Measurements from ENCODE around the gene WBP2. TPM values are rescaled to one million over a fixed set of nuclear protein-coding genes. Genes with fewer than 3 reads are reported as not detected.

WBP2 gene
- total RNA-seq, 3 donors from 2014 or later: 99.1 to 114 (median 99.8) TPM

DNA sequence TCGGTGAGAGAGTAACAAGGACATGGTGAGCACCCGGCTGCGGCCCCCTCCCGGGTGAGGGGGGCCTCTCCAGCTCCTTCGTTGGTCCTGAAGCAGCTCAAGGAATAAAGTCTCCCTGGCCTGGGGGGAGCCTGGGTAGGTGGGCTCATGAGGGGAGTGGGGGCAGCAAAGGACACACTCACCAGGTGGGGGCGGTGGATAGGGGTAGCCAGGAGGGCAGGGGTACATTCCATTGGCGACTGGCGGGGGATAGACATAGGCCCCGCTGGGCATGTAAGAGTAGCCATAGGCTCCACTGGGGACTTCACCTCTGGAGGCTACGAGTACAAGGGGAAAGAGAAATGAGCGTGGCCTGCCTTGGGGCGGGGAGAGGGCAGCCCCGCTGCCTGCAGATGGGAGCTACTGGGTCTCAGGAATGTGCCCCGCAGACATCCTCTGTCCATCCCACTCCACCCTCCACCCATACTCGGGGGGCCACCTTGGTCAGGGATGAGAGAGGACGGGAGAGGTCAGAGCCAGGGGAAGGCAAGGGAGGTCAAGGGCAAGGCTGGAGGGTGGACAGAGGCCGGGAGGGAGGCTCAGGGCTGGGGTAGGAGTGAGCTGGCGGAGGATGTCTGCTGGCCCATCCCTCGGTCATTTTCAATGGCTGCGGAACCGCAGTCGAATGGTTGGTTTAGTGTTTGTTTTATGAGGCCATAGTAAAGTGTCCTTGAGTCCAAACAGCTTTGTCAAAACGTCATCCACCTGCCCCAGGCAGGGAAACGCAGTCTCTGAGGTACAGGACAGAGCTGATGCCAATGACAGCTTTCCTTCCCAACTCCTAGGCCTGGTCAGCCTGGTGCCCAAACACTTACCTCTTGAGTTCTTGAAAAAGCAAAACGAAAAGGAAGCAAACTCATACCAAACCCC lies 7.3 kb downstream of the WBP2 start:
- no peak for ATAC-seq
- Histone ChIP-seq H3K4me3 (no peak overlapping the region), H3K4me1 (ENCODE audit: low read depth) (peaks cover 31% of the 10 kb centered on the region), H3K9me3 (no peaks in the 10 kb centered on the region), H3K36me3 (ENCODE audit: low read depth) (peaks cover 2% of the 10 kb centered on the region)
- intact Hi-C loops (cut with DNase I, micrococcal nuclease): no loop called here
- peak in 1 of 3 donors; percentile 50 for DNase-seq
- TF ChIP-seq, protein P1, sequence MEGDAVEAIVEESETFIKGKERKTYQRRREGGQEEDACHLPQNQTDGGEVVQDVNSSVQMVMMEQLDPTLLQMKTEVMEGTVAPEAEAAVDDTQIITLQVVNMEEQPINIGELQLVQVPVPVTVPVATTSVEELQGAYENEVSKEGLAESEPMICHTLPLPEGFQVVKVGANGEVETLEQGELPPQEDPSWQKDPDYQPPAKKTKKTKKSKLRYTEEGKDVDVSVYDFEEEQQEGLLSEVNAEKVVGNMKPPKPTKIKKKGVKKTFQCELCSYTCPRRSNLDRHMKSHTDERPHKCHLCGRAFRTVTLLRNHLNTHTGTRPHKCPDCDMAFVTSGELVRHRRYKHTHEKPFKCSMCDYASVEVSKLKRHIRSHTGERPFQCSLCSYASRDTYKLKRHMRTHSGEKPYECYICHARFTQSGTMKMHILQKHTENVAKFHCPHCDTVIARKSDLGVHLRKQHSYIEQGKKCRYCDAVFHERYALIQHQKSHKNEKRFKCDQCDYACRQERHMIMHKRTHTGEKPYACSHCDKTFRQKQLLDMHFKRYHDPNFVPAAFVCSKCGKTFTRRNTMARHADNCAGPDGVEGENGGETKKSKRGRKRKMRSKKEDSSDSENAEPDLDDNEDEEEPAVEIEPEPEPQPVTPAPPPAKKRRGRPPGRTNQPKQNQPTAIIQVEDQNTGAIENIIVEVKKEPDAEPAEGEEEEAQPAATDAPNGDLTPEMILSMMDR (IDR thresholded peaks at IDR 0.05): no peak

DNA sequence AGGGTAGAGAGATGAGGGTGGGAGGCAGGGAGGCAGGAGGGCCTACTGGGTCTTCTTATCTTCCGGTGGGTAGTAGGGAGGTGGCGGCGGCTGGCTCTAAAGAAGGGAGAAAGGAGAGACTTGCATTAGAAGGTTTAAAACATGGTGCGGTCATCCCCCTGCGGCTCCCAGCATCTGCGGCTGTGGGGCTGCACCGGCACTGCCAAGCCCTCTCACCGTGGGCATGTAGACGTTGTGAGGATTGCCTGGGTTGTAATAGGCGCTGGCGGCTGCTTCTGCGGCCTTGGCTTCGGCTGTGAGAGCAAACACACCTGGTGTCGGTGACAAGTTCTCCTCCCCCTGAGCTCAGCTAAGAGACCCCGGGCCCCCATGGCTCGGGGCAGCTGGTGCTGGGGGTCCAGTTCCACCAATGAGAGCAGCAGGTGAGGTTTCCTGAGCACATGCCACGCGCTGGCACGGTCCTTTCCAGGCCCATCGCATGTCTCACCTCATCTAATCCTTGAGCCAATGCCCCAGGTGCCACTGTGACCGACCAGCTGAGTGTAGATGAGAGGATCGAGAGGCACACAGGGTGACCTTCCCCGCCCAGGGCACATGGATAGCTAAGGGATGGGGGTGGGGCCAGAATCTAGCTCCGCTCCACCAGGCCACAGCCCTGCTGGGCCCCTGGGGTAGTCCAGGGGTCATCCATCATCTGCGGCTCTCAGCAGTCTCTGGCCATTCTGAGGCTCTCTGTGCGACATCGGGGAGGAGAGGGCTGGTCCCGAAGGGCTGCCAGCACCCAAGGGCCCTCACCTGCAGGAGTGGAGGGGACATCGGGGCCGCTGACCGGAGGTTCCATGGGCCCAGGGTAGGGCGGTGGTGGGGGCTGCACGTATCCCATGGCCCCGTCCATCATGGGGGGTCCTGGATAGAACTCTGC lies 8.2 kb downstream of the WBP2 start:
- Histone ChIP-seq H3K4me1 (ENCODE audit: low read depth) (peaks cover 31% of the 10 kb centered on the region), H3K36me3 (ENCODE audit: low read depth) (peaks cover 2% of the 10 kb centered on the region), H3K9me3 (no peaks in the 10 kb centered on the region), H3K4me3 (no peak overlapping the region)
- no peak for ATAC-seq
- peak in 1 of 3 donors; percentile 57 for DNase-seq
- TF ChIP-seq, protein P1 (IDR thresholded peaks at IDR 0.05): no peak
- intact Hi-C loops (cut with DNase I, micrococcal nuclease): no loop called here

DNA sequence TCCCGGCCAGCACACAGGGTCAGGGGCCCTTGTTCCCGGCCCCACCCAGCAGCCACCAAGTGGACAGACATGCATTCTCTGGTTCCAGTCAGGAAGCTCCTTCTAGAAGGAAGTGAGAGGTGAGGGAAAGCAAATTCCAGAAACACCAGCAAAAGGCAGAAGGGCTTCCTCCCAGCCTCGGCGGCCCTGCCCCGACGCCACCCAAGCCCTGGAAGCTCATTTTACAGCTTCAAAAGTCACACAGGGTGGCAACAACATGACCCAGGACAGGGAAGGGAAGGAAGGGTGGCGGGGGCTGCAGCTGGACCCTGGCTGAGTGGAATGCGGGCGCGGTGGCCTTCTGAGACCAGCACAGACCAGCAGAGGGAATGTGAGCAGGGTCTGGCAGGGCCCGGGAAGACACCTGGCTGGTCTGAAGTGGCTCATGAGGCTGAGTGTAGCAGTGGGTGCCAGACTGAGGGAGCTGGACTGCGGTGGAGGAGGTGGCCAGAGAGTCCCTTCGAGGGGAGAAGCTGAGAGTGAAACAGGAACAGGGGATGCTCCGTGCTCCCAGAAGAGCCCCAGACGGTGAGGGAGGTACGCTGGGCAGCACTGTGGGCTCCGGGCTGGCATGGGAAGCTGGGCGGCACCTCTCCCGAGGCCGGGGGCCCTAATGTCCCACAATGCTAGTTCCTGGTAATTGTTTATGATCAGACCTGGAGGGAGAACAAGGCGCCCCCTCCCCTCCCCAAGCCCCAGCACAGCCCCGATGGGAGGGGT lies 9.0 kb downstream of the WBP2 start:
- Histone ChIP-seq H3K9me3 (no peaks in the 10 kb centered on the region), H3K4me3 (no peak overlapping the region), H3K4me1 (ENCODE audit: low read depth) (peaks cover 31% of the 10 kb centered on the region), H3K36me3 (ENCODE audit: low read depth) (peaks cover 2% of the 10 kb centered on the region)
- DNase-seq (peak in 2 of 3 donors; percentile 64 to 69), ATAC-seq (peak; percentile 34)
- intact Hi-C loops (cut with DNase I, micrococcal nuclease): no loop called here
- TF ChIP-seq, protein P1 (IDR thresholded peaks at IDR 0.05): no peak

DNA sequence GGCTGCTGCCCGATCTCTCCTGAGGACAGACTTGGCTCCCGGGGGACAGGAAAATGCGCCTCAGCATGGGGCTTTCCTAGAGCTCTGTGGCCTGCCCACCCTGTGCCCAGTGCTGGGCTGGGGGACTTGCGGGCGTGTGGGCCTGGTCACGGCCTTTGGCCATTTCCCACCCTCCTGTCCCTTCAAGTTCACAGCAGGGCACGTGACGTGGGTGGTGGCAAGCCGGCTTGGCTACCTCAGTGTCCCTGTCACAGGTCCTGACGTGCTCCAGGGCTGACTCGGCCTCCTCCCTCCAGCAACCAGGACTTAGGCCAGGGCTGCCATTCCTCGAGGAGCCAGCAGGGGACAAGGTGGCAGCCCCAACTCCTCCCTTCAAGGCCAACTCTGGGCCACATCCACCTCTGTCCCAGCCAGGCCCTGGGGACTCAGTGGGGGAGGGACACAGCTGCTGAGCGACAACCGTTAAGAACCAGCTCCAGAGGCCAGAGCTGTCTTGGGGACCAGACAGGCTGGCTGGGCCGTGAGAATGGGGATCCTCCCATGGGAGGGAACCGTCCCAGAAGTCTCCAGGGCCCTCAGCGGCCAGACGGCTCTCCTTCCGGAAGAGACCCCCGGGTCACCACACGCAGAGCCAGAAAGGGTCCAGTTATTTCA lies 9.9 kb downstream of the WBP2 start:
- DNase-seq (peak; percentile 86 to 93 (median 90)), ATAC-seq (peak; percentile 81)
- TF ChIP-seq, protein P1 (IDR thresholded peaks at IDR 0.05): peak; percentile 89
- no peaks in the 10 kb centered on the region for H3K9me3 ChIP-seq
- H3K36me3 ChIP-seq (ENCODE audit: low read depth): peaks cover 2% of the 10 kb centered on the region
- H3K4me1 ChIP-seq (ENCODE audit: low read depth): peaks cover 31% of the 10 kb centered on the region
- intact Hi-C loops (cut with DNase I, micrococcal nuclease): no loop called here
- no peak overlapping the region for H3K4me3 ChIP-seq

Measured in mucosa of descending colon (tissue), 3 donors.